NCI-H1417 treated with DMSO at 0.1 percent for 48 hours (cell line): ENCODE measurements around the gene GGCT.
"Not testable (repeated sequence)": the region's sequence is repeated elsewhere in the genome, so short reads cannot be mapped to it uniquely, and the experiment has no call there.

Source experiments
- DNase-seq: peaks from one replicate; lab custom pipeline; 2025; lab: John Stamatoyannopoulos, UW

The GGCT gene

DNA sequence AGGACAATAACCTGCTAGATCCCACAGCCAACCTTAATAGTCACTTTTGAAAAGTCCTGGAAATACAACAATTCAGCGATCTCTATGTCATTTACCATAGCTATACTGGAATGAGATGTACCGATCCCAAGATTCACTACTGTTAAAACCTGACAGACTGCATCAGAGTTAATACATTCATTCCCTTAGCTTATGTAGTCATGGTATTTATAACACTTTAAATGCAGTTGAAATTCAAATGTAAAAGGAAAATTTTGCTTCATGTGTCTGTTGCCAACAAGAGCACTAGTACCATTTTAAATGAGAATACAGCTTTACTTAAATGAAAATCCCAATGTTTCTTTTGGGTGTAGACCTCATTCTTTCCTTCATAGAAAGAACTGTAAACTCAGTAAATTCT, 11.1 kb upstream of the GGCT start:
- no peak for DNase-seq

DNA sequence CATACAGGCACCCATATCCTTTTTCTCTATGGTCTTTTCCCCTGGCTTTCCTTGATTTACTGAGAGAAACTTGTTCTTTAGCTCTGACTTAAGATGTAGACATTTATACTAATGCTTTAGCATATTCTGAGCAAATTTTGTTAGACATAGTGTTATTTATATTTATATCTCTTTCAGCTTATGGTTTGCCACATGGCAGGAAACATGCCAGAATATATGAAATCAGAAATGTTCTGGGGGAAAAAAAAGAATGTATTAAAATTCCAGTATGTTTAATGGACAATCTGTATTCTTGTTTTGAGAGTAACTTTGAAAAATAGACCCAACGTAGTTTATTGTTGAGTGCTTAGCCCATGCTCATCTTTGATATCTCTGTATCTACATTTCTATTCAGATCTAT, 10.1 kb upstream of the GGCT start:
- DNase-seq, result no peak

DNA sequence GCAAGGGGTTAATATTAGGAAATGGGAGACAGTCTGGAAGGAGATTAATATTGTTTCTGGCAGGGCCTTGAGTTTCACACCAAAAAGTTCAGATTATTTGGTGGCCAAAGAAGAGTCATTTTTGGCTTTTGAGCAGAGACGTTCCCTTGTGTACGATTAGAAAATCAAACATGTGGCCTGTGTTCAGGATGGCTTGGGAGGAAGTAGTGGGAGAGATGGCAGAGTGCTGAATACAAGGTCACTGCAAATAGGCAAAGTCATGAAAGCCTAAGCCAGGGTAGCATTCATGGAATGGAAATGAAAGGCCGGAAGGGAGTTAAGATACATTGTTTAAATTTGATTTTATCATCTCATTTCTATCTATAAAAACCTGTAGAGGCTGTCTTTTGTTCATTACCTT, 9.5 kb upstream of the GGCT start:
- no peak for DNase-seq

DNA sequence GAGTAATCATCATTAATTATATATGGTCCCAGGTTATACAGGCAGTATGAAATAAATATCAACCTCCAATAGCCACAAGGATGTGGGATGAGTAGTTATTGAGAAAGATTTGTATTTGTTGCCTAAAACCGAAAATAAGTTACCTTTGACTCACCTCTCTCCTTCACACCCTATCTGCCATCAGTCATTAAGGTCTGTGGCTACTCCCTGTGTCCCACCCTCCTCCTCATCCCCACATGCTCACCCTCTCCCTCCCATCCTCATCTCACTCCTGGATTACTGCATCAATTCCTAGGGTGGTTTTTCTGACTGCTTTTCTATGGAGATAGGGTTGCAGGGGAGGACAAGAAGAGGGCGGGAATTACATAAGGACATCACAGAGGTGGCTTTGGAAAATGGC, 9.1 kb upstream of the GGCT start:
- DNase-seq, result no peak

DNA sequence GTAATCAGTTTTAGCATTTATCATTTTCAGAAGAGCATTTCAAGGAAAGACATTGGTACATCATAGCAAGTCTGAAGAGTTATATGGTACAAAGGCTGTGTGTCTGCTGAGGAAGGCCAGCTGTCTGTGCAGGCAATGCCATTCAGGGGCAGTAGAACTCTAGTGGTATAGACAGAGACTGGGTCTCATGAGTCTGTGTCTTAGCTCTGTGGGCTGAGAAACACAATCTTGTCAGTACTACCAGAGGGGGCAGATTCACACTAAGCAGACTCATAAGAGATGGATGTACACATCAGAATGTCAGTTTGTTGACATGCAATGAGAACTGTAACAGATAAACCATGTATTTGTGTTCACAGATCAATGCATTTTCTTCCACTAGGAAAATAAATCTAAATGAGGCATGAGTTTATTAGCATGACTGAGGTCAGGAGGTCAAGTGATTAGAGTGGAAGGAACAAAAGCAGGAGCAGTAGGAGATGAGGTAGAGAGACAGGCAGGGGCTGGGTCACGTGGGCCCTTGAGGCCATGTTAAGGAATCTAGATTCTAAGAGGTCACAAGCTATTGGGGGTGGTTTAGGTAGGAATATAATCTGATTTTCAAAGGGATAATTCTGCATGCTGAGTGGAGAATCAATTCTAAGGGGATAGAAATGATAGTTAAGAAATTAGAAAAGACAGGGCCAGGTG, 7.5 kb upstream of the GGCT start:
- no peak for DNase-seq

DNA sequence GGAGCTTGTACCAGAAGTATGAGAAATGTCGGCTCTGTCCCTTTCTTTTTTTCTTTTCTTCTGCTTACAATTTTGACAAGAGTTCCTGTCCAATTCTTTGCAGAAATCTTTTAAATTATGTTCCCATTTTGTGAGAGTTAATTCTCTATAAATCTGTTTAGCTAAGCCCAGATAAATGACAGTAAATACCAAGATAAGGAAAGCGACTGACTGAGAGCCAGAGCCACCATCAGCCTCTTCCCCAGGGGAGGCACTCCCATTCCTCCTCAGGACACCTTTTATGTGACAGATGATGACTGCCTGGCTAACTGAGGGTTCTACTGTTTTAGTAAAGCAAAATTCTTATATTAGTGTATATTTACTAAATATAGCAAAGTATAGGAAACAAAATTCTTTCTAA, 6.9 kb upstream of the GGCT start:
- DNase-seq, result no peak

DNA sequence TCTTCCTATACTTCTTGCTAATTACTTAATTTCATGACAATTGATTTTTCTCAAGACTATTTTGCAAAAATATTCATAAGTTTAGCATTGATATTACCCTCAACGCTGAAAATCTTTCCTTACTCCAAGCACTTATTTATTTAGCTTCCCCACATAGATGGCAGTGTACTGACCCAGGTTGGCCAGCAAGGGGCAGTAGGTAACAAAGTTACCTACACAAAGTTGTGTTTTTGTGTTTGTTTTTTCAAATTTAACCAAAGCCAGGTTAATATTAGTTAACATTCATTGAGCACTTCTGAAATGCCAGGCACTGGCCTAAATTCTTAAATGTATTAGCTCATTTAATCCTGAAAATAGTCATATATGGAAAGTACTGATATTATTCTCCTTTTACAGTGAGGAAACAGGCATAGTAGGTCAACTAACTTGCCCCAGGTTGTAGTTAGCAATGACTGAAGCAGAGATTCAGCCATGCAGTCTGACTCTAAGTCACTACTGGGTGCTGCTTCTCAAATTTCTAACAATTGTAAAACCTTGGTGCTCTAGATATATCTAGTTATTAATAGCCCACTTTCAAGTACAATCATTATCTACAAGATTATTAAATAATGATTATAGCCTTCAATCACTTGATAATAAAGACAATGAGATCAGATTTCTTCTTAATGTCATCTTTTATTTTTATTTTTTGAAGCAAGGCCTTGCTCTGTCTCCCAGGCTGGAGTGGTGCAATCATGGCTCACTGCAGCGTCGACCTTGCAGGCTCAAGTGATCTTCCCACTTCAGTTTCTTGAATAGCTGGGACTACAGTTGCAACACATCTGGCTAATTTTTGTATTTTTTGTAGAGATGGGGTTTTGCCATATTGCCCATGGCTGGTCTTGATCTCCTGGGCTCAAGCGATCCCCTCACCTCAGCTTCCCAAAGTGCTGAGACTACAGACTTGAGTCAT, 5.8 kb upstream of the GGCT start:
- no peak for DNase-seq

DNA sequence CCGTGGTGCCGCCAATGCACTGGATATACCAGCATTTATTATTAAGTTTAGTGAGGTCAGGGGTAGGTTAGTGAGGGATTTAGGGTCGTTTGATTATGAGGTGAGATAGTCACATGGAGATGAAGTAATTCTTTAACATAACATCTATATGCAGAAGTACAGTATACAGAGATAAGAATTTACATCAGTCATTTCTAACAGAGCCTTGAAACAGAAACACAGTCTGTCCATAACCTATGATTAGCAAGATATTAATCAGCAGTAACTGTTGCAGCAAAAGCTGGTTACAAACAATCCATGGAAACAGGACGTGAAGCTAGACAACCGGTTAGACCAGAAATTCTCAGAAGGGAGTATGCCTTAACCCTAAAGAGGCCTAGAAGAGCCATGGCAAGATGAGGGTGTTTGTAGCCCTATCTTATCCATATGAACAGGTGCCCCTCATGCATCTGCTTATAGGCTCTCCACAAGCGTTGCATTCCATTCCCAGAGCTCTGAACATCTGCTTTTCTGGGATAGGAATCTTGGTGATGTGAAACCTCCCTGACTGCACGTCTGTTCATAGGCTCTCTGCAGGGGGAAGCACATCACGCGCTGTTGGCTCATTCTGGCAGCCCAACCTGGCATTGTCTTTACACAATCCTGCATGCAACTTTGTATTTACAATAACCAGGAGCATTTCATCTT, 4.7 kb upstream of the GGCT start:
- not testable (repeated sequence) for DNase-seq

DNA sequence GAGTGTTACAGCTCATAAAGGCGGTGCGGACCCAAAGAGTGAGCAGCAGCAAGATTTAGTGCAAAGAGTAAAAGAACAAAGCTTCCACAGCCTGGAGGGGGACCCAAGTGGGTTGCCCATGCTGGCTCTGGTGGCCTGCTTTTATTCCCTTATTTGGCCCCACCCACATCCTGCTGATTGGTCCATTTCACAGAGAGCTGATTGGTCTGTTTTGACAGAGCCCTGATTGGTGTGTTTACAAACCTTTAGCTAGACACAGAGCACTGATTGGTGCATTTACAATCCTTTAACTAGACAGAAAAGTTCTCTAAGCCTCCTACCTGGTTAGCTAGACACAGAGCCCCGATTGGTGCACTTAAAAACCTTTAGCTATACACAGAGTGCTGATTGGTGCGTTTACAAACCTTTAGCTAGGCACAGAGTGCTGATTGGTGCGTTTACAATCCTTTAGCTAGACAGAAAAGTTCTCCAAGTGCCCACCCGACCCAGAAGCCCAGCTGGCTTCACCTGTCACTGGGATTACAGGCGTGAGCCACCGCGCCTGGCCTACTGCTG, 2.8 kb upstream of the GGCT start:
- not testable (repeated sequence) for DNase-seq

DNA sequence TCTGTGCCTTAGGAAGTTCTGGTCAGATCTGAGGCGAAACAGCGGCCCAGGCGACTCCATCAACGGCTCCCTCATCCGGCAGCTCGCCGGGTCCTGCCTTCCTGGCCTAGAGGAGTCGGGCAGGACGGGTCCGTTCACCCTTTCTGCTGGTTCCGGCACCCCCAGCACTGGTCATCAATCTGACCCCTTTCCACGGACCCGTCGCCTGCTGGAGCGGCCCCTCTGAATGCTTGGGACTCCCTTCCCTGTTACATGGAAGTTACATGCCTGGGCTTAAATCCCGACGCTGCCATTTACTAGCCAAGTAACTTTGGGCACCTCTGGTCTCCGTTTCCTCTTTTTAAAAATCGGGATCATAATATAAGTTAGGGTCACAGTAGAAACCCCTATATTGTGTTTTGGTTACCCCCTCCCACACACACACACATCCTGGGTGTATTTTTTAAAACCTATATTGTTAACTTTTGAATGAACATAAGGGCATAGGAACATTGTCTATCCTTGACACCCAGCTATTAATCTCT, 607 bp upstream of the GGCT start:
- no peak for DNase-seq

DNA sequence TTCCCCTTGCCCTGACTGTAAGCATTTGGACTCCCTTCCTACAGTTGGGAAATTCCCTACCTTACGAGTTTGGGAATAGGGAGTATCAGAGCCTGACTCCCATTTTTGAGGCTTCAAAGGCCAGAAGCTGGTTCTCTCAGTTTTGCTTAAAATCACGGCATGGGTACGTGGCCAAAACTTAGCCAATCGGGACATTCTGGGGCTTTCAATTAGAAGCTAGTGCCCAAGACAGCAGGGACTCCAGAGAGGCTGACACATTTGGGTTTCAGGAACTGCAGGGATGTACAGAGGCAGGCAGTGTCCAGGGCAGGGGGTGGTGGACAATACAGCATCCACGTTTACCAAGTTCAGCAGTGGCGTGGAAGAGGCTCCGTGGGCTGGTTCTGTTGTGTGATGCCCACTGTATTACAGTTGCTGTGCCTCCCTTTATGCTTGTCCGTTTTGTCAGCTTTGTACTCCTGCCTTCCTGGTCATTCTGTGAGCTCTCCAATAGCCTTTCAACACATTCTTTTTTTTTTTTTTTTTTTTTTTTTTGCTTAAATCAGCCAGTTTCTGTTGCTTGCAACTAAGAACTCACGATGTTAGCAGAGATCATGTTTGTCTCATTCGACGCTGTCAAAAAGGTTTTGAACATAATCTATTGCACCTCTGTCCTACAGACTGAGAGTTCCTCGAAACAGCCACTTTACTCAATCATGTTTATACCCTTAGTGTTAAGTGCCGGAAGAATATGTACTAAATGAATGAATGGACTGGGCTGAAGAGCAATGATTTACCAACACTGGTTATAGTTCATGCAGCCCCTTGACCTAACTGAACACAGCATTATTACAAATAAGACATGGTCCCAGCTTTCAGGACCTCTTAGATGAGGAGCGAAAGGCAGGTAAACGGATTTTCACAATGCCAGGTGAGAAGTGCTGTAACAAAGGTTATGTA, 1.1 kb downstream of the GGCT start:
- no peak for DNase-seq

DNA sequence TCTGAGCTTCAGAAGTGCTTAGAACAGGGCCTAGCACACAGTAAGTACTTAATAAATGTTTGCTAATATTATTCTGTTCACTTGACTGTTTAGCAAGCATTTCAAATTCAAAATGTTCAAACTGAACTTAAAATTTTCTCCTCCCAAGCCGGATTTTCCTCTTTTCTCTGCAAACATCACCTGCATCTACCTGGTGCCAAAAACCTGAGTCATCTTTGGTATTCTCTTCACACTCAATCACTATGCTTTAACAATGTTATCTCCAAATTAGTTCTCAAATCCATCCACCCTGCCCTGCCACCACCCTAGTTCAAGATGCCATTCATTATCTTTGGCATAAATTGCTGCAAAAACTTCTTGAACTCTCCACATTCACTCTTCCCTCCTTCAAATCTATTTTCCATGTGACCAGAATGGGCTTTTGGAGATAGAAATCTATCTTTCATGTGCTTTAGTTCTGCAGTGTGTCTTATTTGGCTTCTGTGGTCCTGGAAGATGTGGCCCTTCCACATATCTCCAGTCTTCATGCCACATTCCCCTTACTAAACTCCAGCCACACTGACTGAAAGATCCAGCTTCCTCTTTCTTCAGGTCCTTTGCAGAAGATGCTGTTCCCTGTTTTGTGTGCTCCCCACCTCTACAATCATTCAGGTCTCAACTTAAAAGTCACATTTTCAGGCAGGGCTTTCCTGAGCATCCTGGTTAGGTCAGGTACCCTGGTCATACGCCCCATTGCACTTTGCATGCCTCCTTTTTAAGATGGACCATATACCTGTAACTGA, 2.0 kb downstream of the GGCT start:
- no peak for DNase-seq

DNA sequence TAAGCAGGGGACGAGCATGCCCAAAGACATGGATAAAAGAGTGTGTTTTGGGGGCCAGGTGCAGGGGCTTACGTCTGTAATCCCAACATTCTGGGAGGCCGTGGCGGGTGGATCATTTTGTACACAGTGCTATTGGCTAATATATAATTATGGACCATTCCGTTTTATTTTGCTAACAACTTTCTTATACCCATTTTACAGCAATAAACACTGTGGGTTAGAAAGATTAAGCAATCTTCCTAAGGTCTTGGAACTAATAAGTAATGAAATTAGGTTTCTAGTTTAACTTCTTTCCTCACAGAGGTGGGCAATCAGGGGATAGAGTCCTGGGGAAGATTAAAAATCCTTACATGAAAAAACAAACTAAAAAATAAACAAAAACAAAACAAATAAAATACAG, 3.4 kb downstream of the GGCT start:
- no peak for DNase-seq

DNA sequence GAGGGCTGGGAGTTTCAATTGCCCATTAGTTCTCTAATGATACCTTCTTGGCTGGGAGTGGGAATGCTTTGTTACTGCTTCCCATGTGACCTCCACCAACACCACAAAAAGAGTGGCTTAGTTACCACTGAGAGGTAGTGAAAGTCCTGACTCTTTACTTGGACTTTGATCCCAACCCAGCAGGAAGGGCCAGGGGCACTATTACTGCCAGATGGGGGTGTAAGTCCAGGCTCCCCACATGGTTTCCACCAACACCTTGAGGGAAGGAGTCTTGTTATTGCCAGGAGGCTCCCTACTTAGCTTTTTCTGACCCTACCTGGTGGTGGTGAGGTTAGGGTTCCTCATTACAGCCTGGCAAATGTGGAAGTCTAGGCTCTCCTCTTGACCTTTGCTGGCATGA, 11.4 kb downstream of the GGCT start:
- no peak for DNase-seq

DNA sequence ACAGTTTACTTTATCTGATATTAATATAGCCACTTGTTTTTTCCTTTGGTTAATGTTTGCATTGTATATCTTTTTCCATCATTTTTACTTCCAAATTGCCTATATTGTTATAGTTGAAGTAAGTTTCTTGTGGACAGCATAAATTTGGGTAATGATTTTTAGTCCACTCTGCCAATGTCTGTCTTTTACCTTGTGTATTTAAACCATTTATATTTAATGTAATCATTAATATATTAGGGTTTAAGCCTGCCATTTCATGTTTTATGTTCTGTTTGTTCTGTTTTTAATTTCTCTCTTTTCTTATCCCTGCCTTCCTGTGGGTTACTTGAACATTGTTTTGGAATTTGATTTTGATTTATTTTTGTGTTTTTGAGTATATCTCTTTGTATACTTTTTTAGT, 13.2 kb downstream of the GGCT start:
- DNase-seq, result no peak

DNA sequence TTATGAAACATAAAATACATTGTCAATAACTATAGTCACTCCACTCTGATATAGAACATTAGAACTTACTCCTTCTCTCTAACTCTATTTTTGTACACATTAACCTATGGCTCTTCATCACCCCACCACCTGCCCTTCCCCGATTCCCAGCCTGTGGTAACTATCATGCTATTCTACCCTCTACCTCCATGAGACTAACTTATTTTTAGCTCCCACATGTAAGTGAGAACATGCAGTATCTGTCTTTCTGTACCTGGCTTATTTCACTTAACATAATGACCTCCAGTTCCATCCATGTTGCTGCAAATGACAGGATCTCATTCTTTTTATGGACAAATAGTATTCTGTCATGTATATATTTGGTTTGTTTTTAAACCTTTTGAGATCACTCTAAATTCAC, 17.3 kb downstream of the GGCT start:
- DNase-seq, result no peak

DNA sequence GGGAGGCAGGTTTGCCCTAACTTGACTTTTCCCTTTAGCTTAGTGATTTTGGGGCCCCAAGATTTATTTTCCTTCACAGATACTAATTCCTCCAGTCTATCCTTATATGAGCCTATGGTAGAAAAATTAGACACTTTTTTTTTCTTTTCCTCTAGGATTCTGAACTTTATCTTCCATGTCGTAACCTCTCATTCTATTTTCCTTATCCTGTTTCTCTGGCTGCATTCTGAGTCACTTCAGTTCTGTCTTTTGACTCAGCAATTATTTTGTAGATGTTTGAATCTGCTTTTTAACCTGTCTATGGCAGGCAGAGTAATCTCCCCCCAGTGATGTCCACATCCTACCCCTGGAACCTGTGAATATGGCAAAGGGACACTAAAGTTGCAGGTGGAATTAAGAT, 19.0 kb downstream of the GGCT start:
- no peak for DNase-seq

DNA sequence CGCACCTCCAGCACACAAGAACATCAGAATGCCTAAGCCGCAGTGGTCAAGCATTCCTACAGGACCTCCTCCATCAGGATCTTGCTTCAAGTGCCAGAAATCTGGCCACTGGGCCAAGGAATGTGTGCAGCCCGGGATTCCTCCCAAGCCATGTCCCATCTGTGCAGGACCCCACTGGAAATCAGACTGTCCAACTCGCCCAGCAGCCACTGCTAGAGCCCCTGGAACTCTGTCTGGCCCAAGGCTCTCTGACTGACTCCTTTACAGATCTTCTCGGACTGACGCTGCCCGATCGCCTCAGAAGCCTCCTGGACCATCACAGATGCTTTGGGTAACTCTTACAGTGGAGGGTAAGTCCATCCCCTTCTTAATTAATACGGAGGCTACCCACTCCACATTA, 23.2 kb downstream of the GGCT start:
- DNase-seq, result not testable (repeated sequence)

DNA sequence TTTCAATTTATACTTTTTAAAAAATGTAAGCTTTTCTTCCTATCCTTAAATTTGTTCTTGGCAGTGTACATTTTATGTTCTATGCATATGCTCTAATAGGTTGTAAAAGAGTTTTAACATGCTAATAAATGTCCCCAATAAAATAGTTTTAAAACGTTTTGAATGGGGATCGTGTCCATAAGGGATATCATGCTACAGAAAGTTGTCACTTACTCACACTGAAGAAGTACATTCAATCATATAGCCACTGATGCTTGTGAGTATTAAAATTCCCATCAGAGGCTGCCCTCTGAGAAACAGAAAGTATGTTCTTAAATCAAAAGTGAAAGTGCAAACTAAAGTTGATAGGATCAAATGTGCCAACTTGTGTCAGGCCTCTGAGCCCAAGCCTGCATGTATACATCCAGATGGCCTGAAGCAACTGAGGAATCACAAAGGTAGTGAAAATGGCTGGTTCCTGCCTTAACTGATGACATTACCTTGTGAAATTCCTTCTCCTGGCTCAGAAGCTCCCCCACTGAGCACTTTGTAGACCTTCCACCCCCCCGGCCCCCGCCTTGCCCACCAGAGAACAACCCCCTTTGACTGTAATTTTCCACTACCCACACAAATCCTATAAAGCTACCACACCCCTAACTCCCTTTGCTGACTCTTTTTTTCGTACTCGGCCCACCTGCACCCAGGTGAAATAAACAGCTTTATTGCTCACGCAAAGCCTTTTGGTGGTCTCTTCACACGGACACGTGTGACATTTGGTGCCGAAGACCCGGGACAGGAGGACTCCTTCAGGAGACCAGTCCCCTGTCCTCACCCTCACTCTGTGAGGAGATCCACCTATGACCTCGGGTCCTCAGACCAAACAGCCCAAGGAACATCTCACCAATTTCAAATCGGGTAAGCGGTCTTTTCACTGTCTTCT, 25.2 kb downstream of the GGCT start:
- DNase-seq, result no peak
